ENCODE results near the gene AADAT. TPM values are rescaled to one million over a fixed set of nuclear protein-coding genes. Genes with fewer than 3 reads are reported as not detected.

Gene AADAT
- total and polyA plus RNA-seq, 2 donors from 2014 or later = 2.6 to 4.6 TPM

GRCh38 chr4:170035231-170035630, 54.5 kb downstream of the AADAT start:
- Histone ChIP-seq H3K36me3 (ENCODE audit: control insufficient read depth in 2 of 3, insufficient read depth in 3 of 3, low read length in 3 of 3) (no peaks in the 10 kb centered on the region), H3K9me3 (ENCODE audit: control insufficient read depth in 2 of 3, insufficient read depth in 1 of 3, low read length in 3 of 3) (no peaks in the 10 kb centered on the region), H3K4me3 (ENCODE audit: low read length in 3 of 3) (no peak overlapping the region), H3K27ac (ENCODE audit: low read depth in 2 of 2, low read length in 2 of 2) (no peak overlapping the region), H3K4me1 (ENCODE audit: control insufficient read depth in 2 of 3, insufficient read depth in 2 of 3, low read depth in 1 of 3, low read length in 3 of 3) (no peaks in the 10 kb centered on the region), H3K27me3 (ENCODE audit: control insufficient read depth, insufficient read depth, low read length) (no peaks in the 10 kb centered on the region), H3K9ac (ENCODE audit: low read length in 3 of 3) (no peak overlapping the region)
- intact Hi-C loops (cut with DNase I) = no loop called here
- DNase-seq (no peak), FAIRE-seq (no peak)
- TF ChIP-seq, protein P1, sequence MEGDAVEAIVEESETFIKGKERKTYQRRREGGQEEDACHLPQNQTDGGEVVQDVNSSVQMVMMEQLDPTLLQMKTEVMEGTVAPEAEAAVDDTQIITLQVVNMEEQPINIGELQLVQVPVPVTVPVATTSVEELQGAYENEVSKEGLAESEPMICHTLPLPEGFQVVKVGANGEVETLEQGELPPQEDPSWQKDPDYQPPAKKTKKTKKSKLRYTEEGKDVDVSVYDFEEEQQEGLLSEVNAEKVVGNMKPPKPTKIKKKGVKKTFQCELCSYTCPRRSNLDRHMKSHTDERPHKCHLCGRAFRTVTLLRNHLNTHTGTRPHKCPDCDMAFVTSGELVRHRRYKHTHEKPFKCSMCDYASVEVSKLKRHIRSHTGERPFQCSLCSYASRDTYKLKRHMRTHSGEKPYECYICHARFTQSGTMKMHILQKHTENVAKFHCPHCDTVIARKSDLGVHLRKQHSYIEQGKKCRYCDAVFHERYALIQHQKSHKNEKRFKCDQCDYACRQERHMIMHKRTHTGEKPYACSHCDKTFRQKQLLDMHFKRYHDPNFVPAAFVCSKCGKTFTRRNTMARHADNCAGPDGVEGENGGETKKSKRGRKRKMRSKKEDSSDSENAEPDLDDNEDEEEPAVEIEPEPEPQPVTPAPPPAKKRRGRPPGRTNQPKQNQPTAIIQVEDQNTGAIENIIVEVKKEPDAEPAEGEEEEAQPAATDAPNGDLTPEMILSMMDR (IDR thresholded peaks at IDR 0.05; ENCODE audit: borderline replicate concordance, extremely low read depth, insufficient read depth) = no peak

DNA sequence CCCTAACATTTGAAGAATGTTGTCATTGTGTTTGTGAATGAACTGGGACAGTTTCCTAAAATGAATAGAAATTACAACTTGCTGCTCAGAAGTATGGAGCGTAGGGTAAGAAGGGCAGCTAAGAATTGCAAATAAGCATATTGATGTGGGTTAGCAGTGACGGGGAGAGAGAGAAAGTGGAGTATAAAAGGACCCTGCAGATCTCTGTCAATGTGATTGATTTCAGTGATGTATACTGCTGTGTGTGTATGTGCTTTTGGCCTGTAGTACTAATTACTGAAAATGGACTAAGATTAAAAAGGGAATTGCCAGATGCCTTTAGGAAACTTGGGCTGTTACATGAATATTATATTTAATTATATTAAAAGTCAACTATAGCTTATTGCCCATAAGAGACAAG, 55.8 kb downstream of the AADAT start:
- Histone ChIP-seq H3K9me3 (ENCODE audit: control insufficient read depth in 2 of 3, insufficient read depth in 1 of 3, low read length in 3 of 3) (no peaks in the 10 kb centered on the region), H3K9ac (ENCODE audit: low read length in 3 of 3) (no peak overlapping the region), H3K4me1 (ENCODE audit: control insufficient read depth in 2 of 3, insufficient read depth in 2 of 3, low read depth in 1 of 3, low read length in 3 of 3) (no peaks in the 10 kb centered on the region), H3K27ac (ENCODE audit: low read depth in 2 of 2, low read length in 2 of 2) (no peak overlapping the region), H3K36me3 (ENCODE audit: control insufficient read depth in 2 of 3, insufficient read depth in 3 of 3, low read length in 3 of 3) (no peaks in the 10 kb centered on the region), H3K27me3 (ENCODE audit: control insufficient read depth, insufficient read depth, low read length) (no peaks in the 10 kb centered on the region), H3K4me3 (ENCODE audit: low read length in 3 of 3) (no peak overlapping the region)
- DNase-seq = no peak
- intact Hi-C loops (cut with DNase I) = no loop called here
- TF ChIP-seq, protein P1 (IDR thresholded peaks at IDR 0.05; ENCODE audit: borderline replicate concordance, extremely low read depth, insufficient read depth) = no peak
- no peak for FAIRE-seq

GRCh38 chr4:170030121-170030520, 59.6 kb downstream of the AADAT start:
- FAIRE-seq (peak; percentile 23), DNase-seq (no peak)
- no peaks in the 10 kb centered on the region for H3K9me3 ChIP-seq (ENCODE audit: control insufficient read depth in 2 of 3, insufficient read depth in 1 of 3, low read length in 3 of 3)
- H3K9ac ChIP-seq (ENCODE audit: low read length in 3 of 3) = no peak overlapping the region
- H3K4me1 ChIP-seq (ENCODE audit: control insufficient read depth in 2 of 3, insufficient read depth in 2 of 3, low read depth in 1 of 3, low read length in 3 of 3) = peaks cover 0 to 6% (median 0%) of the 10 kb centered on the region in 3 donors
- no peaks in the 10 kb centered on the region for H3K27me3 ChIP-seq (ENCODE audit: control insufficient read depth, insufficient read depth, low read length)
- H3K36me3 ChIP-seq (ENCODE audit: control insufficient read depth in 2 of 3, insufficient read depth in 3 of 3, low read length in 3 of 3) = no peaks in the 10 kb centered on the region
- no peak overlapping the region for H3K27ac ChIP-seq (ENCODE audit: low read depth in 2 of 2, low read length in 2 of 2)
- intact Hi-C loops (cut with DNase I) = no loop called here
- H3K4me3 ChIP-seq (ENCODE audit: low read length in 3 of 3) = no peak overlapping the region
- TF ChIP-seq, protein P1 (IDR thresholded peaks at IDR 0.05; ENCODE audit: borderline replicate concordance, extremely low read depth, insufficient read depth) = no peak
